H9 (cell line): ENCODE data around the gene NSL1. TPM values are rescaled to one million over a fixed set of nuclear protein-coding genes. Genes with fewer than 3 reads are reported as not detected.

Experiments
- DNase-seq: peaks from one replicate; pipeline ENCODE4 v3.0.0-alpha.2; 2017
- H2AFZ ChIP-seq: one replicate; pipeline ENCODE4 v1.6.1; 2013; ENCODE audit warnings: mild to moderate bottlenecking, low read length, control low read depth, moderate library complexity
- H2AK5ac ChIP-seq: 2 replicates; pipeline ENCODE4 v1.6.1; 2013; ENCODE audit warnings: low read length, control low read depth, mixed read lengths; ENCODE audit not compliant: insufficient read length
- H2BK120ac ChIP-seq: one replicate; pipeline ENCODE4 v1.6.1; 2013; ENCODE audit warnings: low read depth, mild to moderate bottlenecking, low read length, control low read depth, inconsistent platforms; ENCODE audit not compliant: poor library complexity, severe bottlenecking
- H2BK12ac ChIP-seq: 2 replicates; pipeline ENCODE4 v1.6.1; 2013; ENCODE audit warnings: low read length, control low read depth, mixed read lengths, low read depth; ENCODE audit not compliant: insufficient read length
- H2BK15ac ChIP-seq: 2 replicates; pipeline ENCODE4 v1.6.1; 2013; ENCODE audit warnings: low read depth, low read length, control low read depth
- H2BK20ac ChIP-seq: one replicate; pipeline ENCODE4 v1.6.1; 2013; ENCODE audit warnings: low read depth, mild to moderate bottlenecking, low read length, control low read depth, inconsistent platforms; ENCODE audit not compliant: poor library complexity, severe bottlenecking
- H2BK5ac ChIP-seq: 2 replicates; pipeline ENCODE4 v1.6.1; 2013; ENCODE audit warnings: low read length, control low read depth, mixed read lengths; ENCODE audit not compliant: insufficient read length
- H3K14ac ChIP-seq: 2 replicates; pipeline ENCODE4 v1.6.1; 2013; ENCODE audit warnings: low read length, control low read depth; ENCODE audit not compliant: insufficient read depth
- H3K18ac ChIP-seq: 2 replicates; pipeline ENCODE4 v1.6.1; 2013; ENCODE audit warnings: low read depth, mild to moderate bottlenecking, mixed read lengths, low read length, control low read depth; ENCODE audit not compliant: insufficient read length
- H3K23ac ChIP-seq: 2 replicates; pipeline ENCODE4 v1.6.1; 2013; ENCODE audit warnings: low read length, control low read depth, mixed read lengths, low read depth; ENCODE audit not compliant: insufficient read length
- H3K23me2 ChIP-seq: 2 replicates; pipeline ENCODE4 v1.6.1; 2013; ENCODE audit warnings: low read depth, mild to moderate bottlenecking, mixed read lengths, low read length, control low read depth; ENCODE audit not compliant: insufficient read length, poor library complexity, severe bottlenecking
- H3K27ac ChIP-seq: 2 replicates; pipeline ENCODE4 v1.5.1; 2013; ENCODE audit warnings: low read length, control low read depth, mixed read lengths, low read depth; ENCODE audit not compliant: insufficient read length
- H3K27me3 ChIP-seq: 2 replicates; pipeline ENCODE4 v1.6.1; 2013; ENCODE audit warnings: low read length, control low read depth, inconsistent platforms; ENCODE audit not compliant: insufficient read depth
- H3K4ac ChIP-seq: 2 replicates; pipeline ENCODE4 v1.6.1; 2013; ENCODE audit warnings: low read depth, mild to moderate bottlenecking, control low read depth, inconsistent platforms, low read length, moderate library complexity
- H3K4me1 ChIP-seq: 2 replicates; pipeline ENCODE4 v1.6.1; 2013; ENCODE audit warnings: low read length, control low read depth, inconsistent platforms; ENCODE audit not compliant: insufficient read depth
- H3K4me2 ChIP-seq: 2 replicates; pipeline ENCODE4 v1.6.1; 2013; ENCODE audit warnings: low read length, control low read depth, mixed read lengths; ENCODE audit not compliant: insufficient read length, insufficient read depth
- H3K56ac ChIP-seq: 2 replicates; pipeline ENCODE4 v1.6.1; 2013; ENCODE audit warnings: low read depth, mild to moderate bottlenecking, mixed read lengths, low read length, control low read depth; ENCODE audit not compliant: insufficient read length
- H3K79me1 ChIP-seq: 2 replicates; pipeline ENCODE4 v1.6.1; 2013; ENCODE audit warnings: low read depth, mild to moderate bottlenecking, moderate library complexity, low read length, control low read depth, inconsistent platforms; ENCODE audit not compliant: insufficient read depth, poor library complexity, severe bottlenecking
- H3K79me2 ChIP-seq: 2 replicates; pipeline ENCODE4 v1.6.1; 2013; ENCODE audit warnings: low read length, control low read depth, inconsistent platforms; ENCODE audit not compliant: insufficient read depth
- H3K9ac ChIP-seq: 2 replicates; pipeline ENCODE4 v1.6.1; 2013; ENCODE audit warnings: low read length, control low read depth, mixed read lengths; ENCODE audit not compliant: insufficient read length; ENCODE audit errors: extremely low read depth
- H3K9me3 ChIP-seq: one replicate; pipeline ENCODE4 v1.6.1; 2013; ENCODE audit warnings: low read depth, low read length, inconsistent platforms; ENCODE audit not compliant: control insufficient read depth
- H3T11ph ChIP-seq: one replicate; pipeline ENCODE4 v1.6.1; 2013; ENCODE audit warnings: mild to moderate bottlenecking, low read length, control low read depth, inconsistent platforms
- H4K20me1 ChIP-seq: one replicate; pipeline ENCODE4 v1.6.1; 2013; ENCODE audit not compliant: control insufficient read depth, insufficient read length, insufficient read depth
- H4K5ac ChIP-seq: 2 replicates; pipeline ENCODE4 v1.6.1; 2013; ENCODE audit warnings: low read depth, mild to moderate bottlenecking, mixed read lengths, low read length, control low read depth; ENCODE audit not compliant: insufficient read length
- H4K8ac ChIP-seq: replicated peaks from 2 replicates; pipeline ENCODE4 v1.6.1; 2013; ENCODE audit warnings: low read length, control low read depth, mixed read lengths, low read depth; ENCODE audit not compliant: insufficient read length
- H4K91ac ChIP-seq: 2 replicates; pipeline ENCODE4 v1.6.1; 2013; ENCODE audit warnings: low read depth, mild to moderate bottlenecking, moderate library complexity, mixed read lengths, low read length, control low read depth; ENCODE audit not compliant: insufficient read length
- H3K27ac Mint-ChIP-seq, 3 experiments: 2 replicates in 2 of 3; 3 replicates in 1 of 3; pipeline ENCODE4 v1.8.0; 2020 to 2021; ENCODE audit warnings: mixed read lengths in 3 of 3, mild to moderate bottlenecking in 1 of 3, moderate library complexity in 1 of 3
- H3K27me3 Mint-ChIP-seq: 2 replicates; pipeline ENCODE4 v1.8.0; 2021; ENCODE audit warnings: low read depth, mild to moderate bottlenecking, moderate library complexity, mixed read lengths
- H3K36me3 Mint-ChIP-seq, 3 experiments: 2 replicates in 2 of 3; 3 replicates in 1 of 3; pipeline ENCODE4 v1.8.0; 2020 to 2021; ENCODE audit warnings: low read depth in 3 of 3, mixed read lengths in 3 of 3; ENCODE audit not compliant: insufficient read depth in 1 of 3
- H3K4me1 Mint-ChIP-seq, 2 experiments: 2 replicates each; pipeline ENCODE4 v1.8.0; 2020; ENCODE audit warnings: mixed read lengths in 2 of 2
- H3K4me3 Mint-ChIP-seq, 2 experiments: 2 replicates in 1 of 2; 3 replicates in 1 of 2; pipeline ENCODE4 v1.8.0; 2020 to 2021; ENCODE audit warnings: mild to moderate bottlenecking in 2 of 2, mixed read lengths in 2 of 2, moderate library complexity in 1 of 2
- H3K9me3 Mint-ChIP-seq, 2 experiments: 2 replicates in 1 of 2; 3 replicates in 1 of 2; pipeline ENCODE4 v1.8.0; 2020; ENCODE audit warnings: mild to moderate bottlenecking in 2 of 2, mixed read lengths in 2 of 2, moderate library complexity in 1 of 2
- WGBS: extraction: QIAGEN DNeasy Blood & Tissue Kit; methylation state at CpG from one replicate; pipeline ENCODE4 v1.1.7; 2013; ENCODE audit warnings: missing lambda C conversion rate, low lambda C conversion rate, mixed read lengths; ENCODE audit not compliant: insufficient read length; ENCODE audit errors: extremely low coverage; 5-methylcytosine and 5-hydroxymethylcytosine counted together
- total RNA-seq: library from RNA; stranded (reverse); gene quantifications from 2 replicates; pipeline ENCODE4 v1.2.1, GENCODE V29; 2021
- TF ChIP-seq, protein P1 (sequence below): fragments of 200-600 bp; sonication (generic); conservative IDR thresholded peaks from 3 replicates; pipeline ENCODE4 v1.8.0; 2021; ENCODE audit warnings: antibody characterized with exemption, mild to moderate bottlenecking

The NSL1 gene
- total RNA-seq, 1 experiment from 2014 or later: 49.3 TPM

- H3K14ac ChIP-seq: no peak overlapping the region
- H2AK5ac ChIP-seq: no peak overlapping the region
- no peak overlapping the region for H3K27ac ChIP-seq
- H3K4me2 ChIP-seq: no peak overlapping the region
- peaks cover 5 to 32% (median 20%) of the 10 kb centered on the region in 3 experiments for H3K36me3 Mint-ChIP-seq
- H3K9me3 ChIP-seq: no peaks in the 10 kb centered on the region
- H2BK15ac ChIP-seq: no peak overlapping the region
- H4K91ac ChIP-seq: no peak overlapping the region
- no peak overlapping the region for H3K56ac ChIP-seq
- no peak for DNase-seq
- no peak overlapping the region for H3K9ac ChIP-seq
- H3K79me1 ChIP-seq: no peaks in the 10 kb centered on the region
- H3T11ph ChIP-seq: no peak overlapping the region
- H3K27me3 ChIP-seq: no peaks in the 10 kb centered on the region
- H3K18ac ChIP-seq: no peak overlapping the region
- no peaks in the 10 kb centered on the region for H3K23me2 ChIP-seq
- H2BK5ac ChIP-seq: no peak overlapping the region
- no peak overlapping the region for H2AFZ ChIP-seq
- no peaks in the 10 kb centered on the region for H4K20me1 ChIP-seq
- no peak overlapping the region for H2BK120ac ChIP-seq
- no peaks in the 10 kb centered on the region for H3K79me2 ChIP-seq
- TF ChIP-seq, protein P1, sequence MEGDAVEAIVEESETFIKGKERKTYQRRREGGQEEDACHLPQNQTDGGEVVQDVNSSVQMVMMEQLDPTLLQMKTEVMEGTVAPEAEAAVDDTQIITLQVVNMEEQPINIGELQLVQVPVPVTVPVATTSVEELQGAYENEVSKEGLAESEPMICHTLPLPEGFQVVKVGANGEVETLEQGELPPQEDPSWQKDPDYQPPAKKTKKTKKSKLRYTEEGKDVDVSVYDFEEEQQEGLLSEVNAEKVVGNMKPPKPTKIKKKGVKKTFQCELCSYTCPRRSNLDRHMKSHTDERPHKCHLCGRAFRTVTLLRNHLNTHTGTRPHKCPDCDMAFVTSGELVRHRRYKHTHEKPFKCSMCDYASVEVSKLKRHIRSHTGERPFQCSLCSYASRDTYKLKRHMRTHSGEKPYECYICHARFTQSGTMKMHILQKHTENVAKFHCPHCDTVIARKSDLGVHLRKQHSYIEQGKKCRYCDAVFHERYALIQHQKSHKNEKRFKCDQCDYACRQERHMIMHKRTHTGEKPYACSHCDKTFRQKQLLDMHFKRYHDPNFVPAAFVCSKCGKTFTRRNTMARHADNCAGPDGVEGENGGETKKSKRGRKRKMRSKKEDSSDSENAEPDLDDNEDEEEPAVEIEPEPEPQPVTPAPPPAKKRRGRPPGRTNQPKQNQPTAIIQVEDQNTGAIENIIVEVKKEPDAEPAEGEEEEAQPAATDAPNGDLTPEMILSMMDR: no peak
- H3K27ac Mint-ChIP-seq: no peak overlapping the region
- no peak overlapping the region for H4K8ac ChIP-seq
- no peak overlapping the region for H3K4me3 Mint-ChIP-seq
- H2BK20ac ChIP-seq: no peak overlapping the region
- no peak overlapping the region for H2BK12ac ChIP-seq
- H4K5ac ChIP-seq: no peak overlapping the region
- peaks cover 13% of the 10 kb centered on the region in 2 experiments for H3K4me1 Mint-ChIP-seq
- no peak overlapping the region for H3K23ac ChIP-seq
- H3K9me3 Mint-ChIP-seq: no peaks in the 10 kb centered on the region
- no CpG with 5 or more reads among the region's 3 CpGs for WGBS
- no peak overlapping the region for H3K4ac ChIP-seq
- no peaks in the 10 kb centered on the region; the same call in 1 of the 2 replicates for H3K4me1 ChIP-seq
- no peaks in the 10 kb centered on the region for H3K27me3 Mint-ChIP-seq
Measured at GRCh38 chr1:212797681-212798080, 6.1 kb upstream of the NSL1 start.
